ENCODE data around the gene ANKRD28.

- TF ChIP-seq CTCF (conservative IDR thresholded peaks at IDR 0.05; ENCODE audit: low read length) = no peak
- no peak for TF ChIP-seq EZH2phosphoT487 (IDR thresholded peaks at IDR 0.05; ENCODE audit: borderline replicate concordance)
Measured at GRCh38 chr3:15800780-15801179, 3.0 kb upstream of the ANKRD28 start.
